HG03457 (cell line): ENCODE measurements around the gene TMEM62.
"Not testable (repeated sequence)": the region's sequence is repeated elsewhere in the genome, so short reads cannot be mapped to it uniquely, and the experiment has no call there.

ENCODE experiments used
- ATAC-seq: cut with Tn5 transposase; IDR thresholded peaks from one replicate; pipeline ENCODE4 v1.9.1; 2021; ENCODE audit warnings: moderate number of reproducible peaks; ENCODE audit not compliant: unreplicated experiment

Gene TMEM62

GRCh38 chr15:43169888-43170287 is 36.5 kb downstream of the TMEM62 start:
- ATAC-seq: no peak

GRCh38 chr15:43175656-43176309 is 42.4 kb downstream of the TMEM62 start:
- ATAC-seq: not testable (repeated sequence)

- ATAC-seq: not testable (repeated sequence)
These were observed 43.8 kb downstream of the TMEM62 start for GRCh38 chr15:43177147-43177546.

- ATAC-seq: no peak
These were observed 49.9 kb downstream of the TMEM62 start for GRCh38 chr15:43183270-43183669.

GRCh38 chr15:43184407-43185124 is 51.2 kb downstream of the TMEM62 start:
- no peak for ATAC-seq

GRCh38 chr15:43185157-43186002 is 52.0 kb downstream of the TMEM62 start, which contains the start of gene CCNDBP1:
TSS of gene CCNDBP1 (plus strand) at chr15:43185403. CDS start at chr15:43185499, 96 bp downstream.
- ATAC-seq: peak; percentile 73

- peak; percentile 6 for ATAC-seq
These were observed 52.6 kb downstream of the TMEM62 start for GRCh38 chr15:43186003-43186353.

- ATAC-seq: no peak
These were observed 54.3 kb downstream of the TMEM62 start for GRCh38 chr15:43187544-43188155.

- ATAC-seq: no peak
These were observed 55.9 kb downstream of the TMEM62 start for GRCh38 chr15:43189296-43189695.

GRCh38 chr15:43190178-43190577 is 56.8 kb downstream of the TMEM62 start:
- ATAC-seq: no peak

- no peak for ATAC-seq
These were observed 60.3 kb downstream of the TMEM62 start for GRCh38 chr15:43193710-43194109.

GRCh38 chr15:43194795-43195194 is 61.4 kb downstream of the TMEM62 start:
- ATAC-seq: no peak

GRCh38 chr15:43196760-43197548 is 63.6 kb downstream of the TMEM62 start:
- ATAC-seq: no peak

- ATAC-seq: not testable (repeated sequence)
These were observed 64.4 kb downstream of the TMEM62 start for GRCh38 chr15:43197773-43198172.

- not testable (repeated sequence) for ATAC-seq
These were observed 65.2 kb downstream of the TMEM62 start for GRCh38 chr15:43198556-43198955.

- no peak for ATAC-seq
These were observed 65.6 kb downstream of the TMEM62 start for GRCh38 chr15:43198992-43199391.

GRCh38 chr15:43199945-43200488 is 66.6 kb downstream of the TMEM62 start:
- ATAC-seq: no peak

- ATAC-seq: no peak
These were observed 70.9 kb downstream of the TMEM62 start for GRCh38 chr15:43204016-43204901.

GRCh38 chr15:43206054-43206453 is 72.7 kb downstream of the TMEM62 start:
- ATAC-seq: no peak
